Fibroblast of the conjunctiva (primary cell): ENCODE data around the gene ARHGEF37.

Source experiments
- DNase-seq: peaks from one replicate; pipeline ENCODE4 v3.0.0-alpha.2; 2010; ENCODE audit warnings: low read depth

ARHGEF37 gene

DNA sequence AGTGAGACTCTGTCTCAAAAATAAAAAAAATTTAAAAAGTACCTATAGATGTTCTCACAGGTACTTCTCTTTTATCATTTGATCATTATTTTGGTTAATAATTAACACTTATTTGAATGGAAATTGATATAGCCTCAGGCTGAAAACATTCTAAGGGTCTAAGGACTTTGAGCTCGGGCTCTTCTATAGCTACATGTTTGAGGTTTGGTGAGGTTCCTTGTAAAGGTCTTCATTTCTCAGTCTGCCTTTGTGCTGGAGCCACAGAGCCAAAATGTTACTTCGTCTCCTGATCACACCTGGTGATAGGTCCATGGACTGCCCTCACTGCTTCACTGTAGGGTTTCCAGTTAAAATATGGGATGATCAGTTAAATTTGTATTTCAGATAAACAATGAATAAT is 22.6 kb downstream of the ARHGEF37 start:
- no peak for DNase-seq

DNA sequence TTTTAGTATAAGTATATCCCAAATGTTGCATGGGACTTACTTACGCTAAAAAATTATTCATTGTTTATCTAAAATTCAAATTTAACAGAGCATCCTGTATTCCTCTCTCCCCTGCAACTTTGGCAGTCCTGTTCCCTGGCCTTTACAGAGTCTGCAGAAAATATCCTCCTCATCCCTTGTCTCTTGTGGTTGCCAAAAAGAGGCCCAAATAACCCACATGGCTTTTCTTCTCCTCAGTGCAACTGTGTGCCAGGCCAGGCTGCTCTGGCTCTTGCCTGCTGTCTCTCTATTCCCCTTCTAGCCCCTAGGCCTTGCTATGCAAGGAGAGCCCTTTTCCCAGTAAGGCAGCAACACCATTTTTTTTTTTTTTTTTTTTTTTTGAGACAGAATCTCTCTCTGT is 23.0 kb downstream of the ARHGEF37 start:
- DNase-seq = no peak

DNA sequence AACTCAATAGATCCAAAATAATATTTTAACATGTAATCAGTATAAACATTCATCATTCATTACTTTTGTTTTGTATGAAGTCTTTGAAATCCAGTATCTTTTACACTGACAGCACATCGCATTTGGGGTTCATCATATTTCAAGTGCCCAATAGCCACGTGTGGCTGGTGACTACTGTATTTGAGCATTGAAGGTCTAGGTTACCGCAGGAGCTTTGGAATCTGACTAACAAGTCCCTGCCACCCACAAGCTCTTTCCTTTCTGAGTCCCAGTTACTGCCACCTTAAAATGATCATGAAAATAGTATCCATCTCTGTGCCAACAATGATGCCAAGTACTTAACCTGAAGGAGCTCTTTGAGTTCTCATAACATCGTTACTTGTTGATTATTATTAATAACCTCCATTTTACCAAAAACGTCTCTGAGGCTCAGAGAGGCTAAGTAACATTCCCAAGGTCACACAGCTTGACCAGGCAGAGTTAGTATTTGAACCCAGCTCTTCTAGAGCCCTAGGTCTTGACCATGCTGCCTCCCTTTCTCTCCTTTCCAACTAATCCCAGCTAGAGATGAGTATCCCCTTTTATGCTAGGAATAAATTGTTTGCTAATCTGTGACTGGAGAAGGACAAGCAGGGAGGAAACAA is 24.2 kb downstream of the ARHGEF37 start:
- no peak for DNase-seq

DNA sequence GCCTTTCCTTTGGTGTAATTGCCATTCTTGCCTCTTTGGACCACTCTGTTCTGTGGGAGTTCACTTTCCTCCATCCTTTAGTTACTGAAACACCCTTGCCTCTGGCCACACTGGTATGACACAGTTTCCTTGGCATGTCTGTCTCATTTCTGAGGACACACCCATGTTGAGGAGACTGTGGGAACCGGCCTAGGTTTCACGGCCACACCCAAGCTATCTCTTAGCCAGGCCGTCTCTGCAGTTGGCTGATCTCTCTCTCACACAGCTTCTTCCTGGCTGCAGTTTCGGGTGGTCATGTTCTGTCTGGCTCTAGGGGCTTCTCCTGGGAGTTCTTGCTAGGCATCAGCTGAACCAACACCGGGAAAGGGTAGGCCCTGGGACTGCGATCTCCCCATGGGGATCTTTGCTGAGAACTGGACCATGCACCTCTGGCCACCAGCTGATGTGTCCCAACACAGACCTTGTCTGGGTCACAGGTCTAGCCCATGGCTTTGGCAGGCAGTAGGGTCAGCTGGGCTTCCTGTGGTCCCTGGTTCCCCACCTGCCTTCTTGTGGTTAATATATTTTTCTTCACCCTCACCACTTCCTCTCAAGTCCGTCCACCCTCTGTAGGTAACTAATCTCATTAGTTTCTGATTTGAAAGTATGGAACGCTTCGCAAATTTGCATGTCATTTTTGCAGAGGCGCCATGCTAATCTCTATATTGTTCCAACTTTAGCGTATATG is 24.9 kb downstream of the ARHGEF37 start:
- peak; percentile 52 for DNase-seq

DNA sequence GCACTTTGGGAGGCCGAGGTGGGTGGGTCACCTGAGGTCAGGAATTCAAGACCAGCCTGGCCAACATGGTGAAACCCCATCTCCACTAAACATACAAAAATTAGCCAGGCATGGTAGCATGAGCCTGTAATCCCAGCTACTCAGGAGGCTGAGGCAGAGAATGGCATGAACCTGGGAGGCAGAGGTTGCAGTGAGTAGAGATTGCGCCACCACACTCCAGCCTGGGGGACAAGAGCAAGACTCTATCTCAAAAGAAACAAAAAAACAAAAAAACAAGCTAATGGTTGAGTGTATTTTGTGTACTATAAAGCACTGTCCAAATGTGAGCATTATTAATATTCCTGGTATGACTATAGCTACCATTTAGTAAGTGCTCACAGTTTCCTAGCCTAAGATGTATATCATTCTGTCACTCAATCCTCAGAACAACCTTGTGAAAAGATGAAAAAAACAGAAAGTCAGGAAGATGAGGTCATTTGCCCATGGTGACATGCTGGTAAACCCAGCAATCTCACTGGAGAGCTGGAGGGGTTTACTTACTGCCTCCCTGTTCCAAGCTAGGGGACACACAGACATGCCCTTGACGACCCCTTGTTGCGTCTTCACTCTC is 27.7 kb downstream of the ARHGEF37 start:
- no peak for DNase-seq

GRCh38 chr5:149609640-149610219 is 28.4 kb downstream of the ARHGEF37 start:
- DNase-seq = no peak

DNA sequence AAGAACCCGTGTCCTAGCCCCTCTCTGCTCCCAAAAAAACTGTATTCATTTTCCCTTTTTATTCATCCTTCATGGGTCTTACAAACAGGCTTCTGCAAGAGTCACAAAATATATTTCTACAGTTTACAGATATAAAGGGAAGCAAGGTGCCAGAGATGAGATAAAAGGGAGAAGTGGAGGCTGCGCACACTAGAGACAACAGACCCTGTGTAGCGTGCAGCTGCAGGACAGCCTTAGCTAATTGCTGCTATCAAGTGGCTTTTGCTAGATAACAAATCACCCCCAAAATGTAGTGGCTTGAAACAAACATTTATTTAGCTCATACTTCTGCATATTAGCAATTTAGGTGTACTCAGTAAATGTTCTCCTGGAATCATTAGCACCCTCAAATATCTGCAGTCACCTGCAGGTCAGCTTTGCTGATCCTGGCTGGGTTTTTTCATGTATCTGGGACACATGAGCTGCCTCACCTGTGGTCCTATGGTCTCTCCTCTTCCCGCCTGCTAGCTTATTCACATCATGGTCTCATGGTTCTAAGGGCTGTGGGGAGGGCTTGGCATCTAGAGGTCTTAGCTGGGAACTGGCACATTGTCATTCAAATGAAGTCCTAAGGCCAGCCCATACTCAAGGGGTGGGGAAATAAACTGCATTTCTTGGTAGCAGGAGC is 29.4 kb downstream of the ARHGEF37 start:
- no peak for DNase-seq

DNA sequence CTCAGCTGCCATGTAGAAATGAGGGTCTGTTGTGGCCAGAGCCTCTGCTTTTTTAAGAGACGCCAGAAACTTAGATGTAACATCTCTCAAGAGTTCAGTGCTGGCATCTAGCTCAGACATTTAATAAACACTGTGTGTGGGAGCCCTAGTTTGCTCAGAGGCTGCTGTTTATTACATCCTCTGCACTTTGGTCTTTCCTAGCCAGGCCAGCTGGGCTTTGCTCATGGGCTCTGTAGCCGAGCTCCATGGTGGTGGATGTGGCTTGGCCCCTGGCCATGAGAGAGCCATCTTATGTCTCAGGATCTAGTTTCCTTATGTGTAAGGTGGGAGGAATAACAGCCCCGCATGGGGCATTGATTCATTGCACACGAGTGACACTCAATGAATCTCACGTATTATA is 30.0 kb downstream of the ARHGEF37 start:
- no peak for DNase-seq

DNA sequence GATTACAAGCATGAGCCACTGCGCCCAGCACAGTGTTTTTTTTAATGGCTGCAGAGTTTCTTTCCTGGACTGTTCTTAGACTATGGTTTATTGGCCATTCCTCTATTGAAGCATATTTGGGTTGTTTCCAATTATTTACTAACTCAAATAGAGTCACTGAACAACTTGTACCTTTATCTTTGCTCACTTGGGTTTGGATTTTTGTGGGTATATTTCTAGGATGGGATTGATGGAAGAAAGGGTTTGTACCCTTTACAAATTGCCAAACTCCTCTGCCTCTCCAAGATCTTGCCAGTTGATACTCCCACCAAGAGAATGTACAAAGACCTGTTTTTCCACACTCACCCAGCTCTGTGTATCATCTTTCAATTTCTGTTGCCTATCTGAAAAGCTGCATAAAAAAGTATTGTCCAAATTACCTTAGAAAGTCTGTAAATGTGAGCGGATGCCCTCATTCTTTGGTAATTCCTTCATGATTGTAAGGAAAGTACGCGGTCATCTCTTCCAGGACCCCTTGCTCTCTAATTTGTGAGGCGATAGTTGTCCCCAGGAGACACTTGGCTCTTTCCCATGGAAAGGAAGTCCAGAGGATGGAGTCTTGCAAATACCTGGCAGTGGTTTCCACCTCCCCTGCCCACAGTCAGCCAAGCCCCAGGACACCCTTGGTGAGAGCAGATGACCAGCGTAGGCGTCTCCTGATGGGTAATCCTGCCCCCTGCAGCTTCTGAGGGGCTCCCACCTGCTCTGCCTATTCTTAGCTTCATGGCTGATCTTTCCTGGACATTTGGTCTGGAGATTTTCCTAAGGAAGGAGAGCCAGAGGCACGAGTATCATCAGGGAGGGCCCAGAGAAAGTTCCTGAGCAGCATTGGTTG is 33.0 kb downstream of the ARHGEF37 start:
- DNase-seq = no peak

DNA sequence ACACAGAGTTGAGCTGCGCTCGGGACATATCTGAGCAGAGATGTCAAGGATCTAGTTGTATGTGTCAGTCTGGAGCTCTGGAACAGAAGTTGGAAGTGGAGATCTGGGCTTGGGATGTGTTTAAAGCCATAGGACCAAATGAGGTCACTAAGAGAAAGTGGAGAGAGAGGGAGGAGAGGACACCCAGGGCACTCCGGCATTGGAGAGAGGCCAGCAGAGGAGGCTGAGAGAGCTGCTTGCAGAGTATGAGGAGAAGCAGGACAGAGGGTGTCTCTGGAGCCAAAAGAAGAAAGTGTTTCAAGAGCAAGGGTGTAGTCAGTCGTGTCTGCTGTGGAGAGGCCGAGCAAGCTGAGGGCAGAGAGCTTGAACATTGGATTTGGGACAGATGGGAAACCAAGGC is 34.7 kb downstream of the ARHGEF37 start:
- DNase-seq = no peak

DNA sequence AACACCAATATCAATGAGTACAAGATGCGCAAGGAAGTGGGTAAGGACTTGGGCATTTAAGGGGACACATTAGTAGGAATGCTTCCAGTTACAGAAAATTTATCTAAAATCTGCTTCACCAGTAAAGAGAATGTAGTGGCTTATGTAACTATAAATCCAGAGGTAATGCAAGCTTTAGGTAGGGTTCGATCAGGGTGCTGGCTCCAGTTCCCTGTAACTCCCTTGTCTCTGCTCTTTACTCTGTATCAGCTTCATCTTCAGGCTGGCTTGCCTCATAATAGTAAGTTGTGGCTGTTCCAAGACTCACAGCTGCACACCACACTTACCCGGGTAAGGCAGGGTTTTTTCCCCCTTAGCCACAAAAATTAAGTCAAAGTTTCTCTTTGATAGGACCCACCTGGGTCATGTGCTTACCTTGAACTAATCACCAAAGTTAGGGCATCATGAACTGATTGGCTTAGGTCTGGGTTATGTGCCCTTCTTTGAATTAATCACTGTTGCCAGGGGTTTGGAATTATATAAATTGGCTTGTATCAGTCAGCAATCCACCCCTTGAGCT is 35.5 kb downstream of the ARHGEF37 start:
- DNase-seq = no peak

DNA sequence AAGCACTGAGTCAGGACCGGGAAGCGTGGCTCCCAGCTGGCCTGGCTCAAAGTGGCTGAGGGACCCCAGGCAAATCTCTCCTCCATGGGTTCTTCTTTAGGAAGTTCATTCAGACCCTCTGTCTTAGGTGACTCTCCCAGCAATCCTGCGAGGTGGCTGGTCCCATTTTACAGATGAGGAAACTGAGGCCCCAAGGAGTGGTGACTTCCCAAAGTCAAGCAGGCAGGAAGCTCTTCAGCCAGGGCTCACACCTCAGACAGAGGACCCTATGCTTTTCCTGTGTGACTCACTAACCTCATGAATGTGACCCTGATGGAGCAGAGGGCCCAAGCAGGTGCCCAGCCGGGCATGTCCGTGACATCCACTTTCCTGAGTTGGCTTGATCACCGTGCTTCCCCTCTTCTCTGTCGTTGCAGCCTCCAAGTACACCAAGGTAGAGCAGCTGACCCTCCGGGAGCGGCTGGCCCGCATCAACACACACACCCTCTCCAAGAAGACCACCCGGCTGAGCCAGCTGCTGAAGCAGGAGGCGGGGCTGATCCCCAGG is 36.5 kb downstream of the ARHGEF37 start:
- no peak for DNase-seq

DNA sequence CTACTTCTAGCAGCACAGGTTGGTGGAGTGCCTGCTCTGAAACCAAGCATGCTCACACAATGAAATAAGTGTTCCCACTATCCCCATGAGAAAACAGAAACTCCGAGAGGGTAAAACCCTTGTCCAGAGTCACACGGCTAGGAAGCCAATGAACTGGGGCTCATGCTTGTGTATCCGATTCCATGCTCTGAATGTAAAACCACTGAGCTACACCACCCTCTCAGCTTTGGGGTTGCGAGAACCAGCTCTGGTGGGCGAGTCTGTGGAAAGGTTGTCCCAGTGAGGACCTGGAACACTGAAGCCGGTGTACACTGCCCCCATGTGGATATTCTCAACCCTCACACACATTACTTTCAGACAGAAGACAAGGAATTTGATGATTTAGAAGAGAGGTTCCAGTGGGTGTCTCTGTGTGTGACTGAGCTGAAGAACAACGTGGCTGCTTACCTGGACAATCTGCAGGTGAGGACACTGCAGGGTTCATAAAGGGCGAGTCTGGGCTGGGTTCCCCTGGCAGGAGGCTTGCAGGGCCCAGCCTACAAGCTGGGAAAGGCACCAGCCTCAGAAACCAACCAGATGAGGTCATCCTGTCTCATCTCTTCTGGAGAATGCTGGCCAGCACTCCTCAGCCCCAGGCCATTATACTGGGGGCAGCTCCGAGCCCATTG is 37.4 kb downstream of the ARHGEF37 start:
- DNase-seq = peak; percentile 49

- no peak for DNase-seq
These were observed 40.3 kb downstream of the ARHGEF37 start for GRCh38 chr5:149621415-149622098.

- no peak for DNase-seq
These were observed 41.2 kb downstream of the ARHGEF37 start for GRCh38 chr5:149622466-149622865.

- no peak for DNase-seq
These were observed 42.2 kb downstream of the ARHGEF37 start for GRCh38 chr5:149623473-149623872.

- DNase-seq = no peak
These were observed 45.8 kb downstream of the ARHGEF37 start for GRCh38 chr5:149627070-149627469.

- DNase-seq = no peak
These were observed 46.9 kb downstream of the ARHGEF37 start for GRCh38 chr5:149628221-149628620.

- DNase-seq = no peak
These were observed 47.6 kb downstream of the ARHGEF37 start for GRCh38 chr5:149628846-149629388.
